ENCODE measurements around the gene DMKN.

The DMKN gene

DNA sequence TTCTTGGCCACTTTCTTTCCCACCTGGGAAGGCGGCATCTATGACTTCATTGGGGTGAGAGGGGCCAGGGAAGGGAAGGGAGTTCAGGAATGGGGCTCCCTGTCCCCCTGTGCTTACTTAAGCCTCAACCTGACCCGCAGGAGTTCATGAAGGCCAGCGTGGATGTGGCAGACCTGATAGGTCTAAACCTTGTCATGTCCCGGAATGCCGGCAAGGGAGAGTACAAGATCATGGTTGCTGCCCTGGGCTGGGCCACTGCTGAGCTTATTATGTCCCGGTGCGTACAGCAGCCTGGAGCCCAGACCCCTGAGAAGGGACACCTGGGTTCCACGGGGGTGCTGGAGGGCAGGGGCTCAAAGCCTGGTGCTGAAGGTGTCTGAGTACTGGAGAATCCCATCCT, 33.1 kb upstream of the DMKN start:
- no peak for DNase-seq

DNA sequence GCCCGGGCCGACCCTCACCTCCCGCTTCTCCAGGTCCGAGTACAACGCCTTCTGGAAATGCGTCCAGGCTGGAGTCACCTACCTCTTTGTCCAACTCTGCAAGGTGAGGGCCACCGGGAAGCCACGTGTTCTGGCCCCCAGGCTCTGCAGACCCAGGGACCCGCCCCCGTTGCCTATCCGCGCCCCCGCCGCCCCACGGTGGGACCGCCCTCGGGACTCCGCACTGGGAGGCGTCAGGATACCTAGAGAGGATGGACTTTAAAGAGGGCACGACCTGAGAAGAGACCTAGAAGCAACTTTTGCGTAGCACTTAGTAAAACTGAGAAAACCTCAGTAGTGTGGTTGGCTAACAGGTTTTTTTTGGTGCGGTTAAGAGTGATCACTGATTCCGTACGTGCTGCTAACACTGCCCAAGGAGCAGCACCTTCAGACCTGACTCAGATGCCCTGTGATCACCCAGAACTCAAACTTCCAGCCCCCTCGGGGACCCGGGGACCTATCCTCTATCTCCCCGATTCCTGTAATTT, 32.5 kb upstream of the DMKN start:
- DNase-seq: peak; percentile 69 to 74

DNA sequence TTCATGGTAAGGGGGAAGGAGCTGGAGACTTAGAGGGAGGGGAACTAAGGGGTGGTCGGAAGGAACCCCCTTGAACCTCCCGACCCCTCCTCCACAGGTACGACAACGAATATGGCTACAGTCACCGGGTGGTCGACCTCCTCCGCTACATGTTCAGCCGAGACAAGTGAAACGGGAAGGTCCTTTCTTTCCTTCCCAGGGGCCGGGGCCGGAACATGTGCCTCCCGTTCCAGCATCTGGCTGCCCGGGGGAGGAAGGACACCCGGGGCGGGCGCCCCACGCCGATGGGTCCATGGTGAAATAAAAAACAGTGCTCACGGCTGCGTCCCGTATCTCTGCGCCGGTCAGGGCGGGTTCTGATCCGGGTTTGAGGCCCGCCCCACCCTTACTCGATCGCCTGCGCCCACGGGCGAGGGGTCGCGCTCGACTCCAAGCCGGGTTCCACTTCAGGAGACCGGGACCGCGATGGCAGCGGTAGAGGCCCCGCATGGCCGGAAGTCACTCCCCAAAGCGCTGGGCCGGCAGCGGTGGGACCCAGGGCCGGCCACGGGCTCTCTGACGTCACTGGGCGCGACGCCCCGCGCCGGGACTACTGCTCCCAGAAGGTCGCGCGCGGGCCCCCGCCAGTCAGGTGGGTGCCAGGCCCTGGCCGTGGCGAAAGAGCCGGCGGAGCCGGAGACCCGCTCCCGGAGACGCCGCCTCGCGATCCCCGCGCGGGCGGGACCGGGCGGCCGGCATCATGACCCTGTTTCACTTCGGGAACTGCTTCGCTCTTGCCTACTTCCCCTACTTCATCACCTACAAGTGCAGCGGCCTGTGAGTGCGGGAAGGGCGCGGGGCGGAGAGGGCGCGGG, 31.8 kb upstream of the DMKN start, which contains the start of gene TMEM147:
Gene TMEM147, plus strand, starts transcription at position 626 of the 854 bp plus-strand sequence. Its CDS starts 114 bp downstream, at position 740.
- peak; percentile 78 to 88 for DNase-seq

DNA sequence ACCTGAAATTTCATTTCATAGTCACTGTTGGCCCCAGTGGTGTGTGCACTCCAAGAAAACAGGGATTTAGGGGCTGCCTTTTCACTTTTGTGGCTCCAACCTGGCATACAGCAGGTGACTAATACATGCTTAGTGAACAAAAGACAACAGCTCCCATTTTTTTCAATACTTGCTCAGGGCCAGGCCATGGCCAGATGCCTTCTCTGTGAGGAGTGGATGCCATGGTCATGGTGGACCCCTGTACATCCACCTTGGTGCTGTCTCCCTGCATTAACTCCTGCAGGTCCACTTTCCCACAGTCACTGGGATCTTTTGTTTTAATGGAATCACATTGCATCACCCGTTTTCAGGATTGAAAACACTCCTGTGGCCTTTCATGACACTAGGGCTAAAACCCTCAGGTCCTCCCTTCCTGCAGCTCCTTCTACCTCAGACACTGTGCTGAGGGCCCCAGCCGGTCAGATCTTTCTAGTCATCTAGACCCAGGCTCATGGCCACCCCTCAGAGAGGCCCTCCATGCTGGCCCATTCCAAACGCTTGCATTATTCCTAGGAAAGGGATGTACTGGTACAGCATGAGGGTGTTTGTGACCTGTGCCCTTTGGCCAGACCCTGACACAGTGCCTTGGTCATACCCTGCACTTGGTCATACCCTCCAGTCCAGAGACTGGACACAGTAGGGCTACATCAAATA, 30.8 kb upstream of the DMKN start:
- no peak for DNase-seq

DNA sequence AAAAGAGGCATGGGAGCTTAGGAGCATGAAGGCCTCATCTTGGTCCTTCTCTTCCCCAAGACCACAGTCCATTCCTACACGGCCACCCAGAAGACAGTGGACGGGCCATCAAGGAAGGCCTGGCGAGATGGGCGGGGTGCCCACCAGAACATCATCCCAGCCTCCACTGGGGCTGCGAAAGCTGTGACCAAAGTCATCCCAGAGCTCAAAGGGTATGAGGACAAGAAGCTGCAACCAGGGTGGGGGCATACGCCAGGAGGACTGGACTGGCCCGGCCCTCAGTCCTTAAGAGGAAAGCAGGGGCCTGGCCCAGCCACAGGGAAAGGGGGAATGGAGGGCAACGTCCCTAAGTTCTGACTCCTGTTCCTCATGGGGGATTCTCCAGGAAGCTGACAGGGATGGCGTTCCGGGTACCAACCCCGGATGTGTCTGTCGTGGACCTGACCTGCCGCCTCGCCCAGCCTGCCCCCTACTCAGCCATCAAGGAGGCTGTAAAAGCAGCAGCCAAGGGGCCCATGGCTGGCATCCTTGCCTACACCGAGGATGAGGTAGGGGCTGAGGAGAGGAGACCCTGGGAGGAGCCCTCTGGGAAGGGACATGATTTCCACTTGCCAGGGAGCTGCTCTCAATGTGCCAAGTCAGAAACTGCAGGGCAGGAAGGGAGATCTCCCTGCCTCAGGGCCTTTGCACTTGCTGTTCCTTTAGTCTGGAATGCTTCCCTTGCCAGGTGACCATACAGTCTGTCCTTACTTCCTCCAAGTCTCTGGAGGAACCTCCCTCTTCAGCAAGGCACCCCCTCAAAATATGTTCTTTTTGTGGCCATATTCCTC, 30.0 kb upstream of the DMKN start:
- no peak for DNase-seq

DNA sequence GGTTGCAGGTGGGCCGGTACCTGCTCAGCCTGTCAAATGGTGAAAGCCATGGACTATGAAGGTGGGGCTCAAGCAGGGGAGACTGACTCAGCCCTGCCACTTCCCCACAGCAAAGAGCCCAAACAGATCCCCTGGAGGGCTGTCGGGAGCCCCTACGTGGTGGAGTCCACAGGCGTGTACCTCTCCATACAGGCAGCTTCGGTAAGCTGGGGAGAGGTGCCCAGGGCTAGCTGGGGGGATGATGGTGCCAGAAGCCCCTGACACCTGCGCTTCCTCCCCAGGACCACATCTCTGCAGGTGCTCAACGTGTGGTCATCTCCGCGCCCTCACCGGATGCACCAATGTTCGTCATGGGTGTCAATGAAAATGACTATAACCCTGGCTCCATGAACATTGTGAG, 28.8 kb upstream of the DMKN start:
- DNase-seq: no peak

DNA sequence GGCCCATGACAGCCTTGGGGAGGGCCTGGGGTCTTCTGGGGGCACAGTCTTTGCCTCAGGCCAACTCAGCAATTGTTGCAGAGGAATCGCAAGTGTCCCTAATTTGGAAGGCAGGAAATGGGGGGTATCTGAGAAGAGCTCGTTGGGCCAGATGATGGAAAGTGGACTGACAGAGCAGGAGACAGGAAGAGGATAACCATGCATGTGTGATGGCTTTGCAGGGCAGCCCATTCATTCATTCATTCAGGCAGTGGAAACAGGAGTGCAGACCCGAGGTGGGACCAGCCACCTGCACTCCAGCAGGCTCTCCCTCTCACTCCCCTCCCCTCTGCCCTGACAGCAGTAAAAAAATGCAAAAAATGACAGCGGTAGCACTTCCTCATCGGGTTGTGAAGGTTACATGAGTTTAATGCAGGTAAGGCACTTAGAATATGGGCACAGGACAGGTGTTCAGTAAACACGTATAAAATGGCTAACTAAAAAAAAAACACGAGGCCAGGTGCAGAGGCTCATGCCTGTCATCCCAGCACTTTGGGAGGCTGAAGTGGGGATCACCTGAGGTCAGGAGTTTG, 27.0 kb upstream of the DMKN start:
- DNase-seq: no peak

DNA sequence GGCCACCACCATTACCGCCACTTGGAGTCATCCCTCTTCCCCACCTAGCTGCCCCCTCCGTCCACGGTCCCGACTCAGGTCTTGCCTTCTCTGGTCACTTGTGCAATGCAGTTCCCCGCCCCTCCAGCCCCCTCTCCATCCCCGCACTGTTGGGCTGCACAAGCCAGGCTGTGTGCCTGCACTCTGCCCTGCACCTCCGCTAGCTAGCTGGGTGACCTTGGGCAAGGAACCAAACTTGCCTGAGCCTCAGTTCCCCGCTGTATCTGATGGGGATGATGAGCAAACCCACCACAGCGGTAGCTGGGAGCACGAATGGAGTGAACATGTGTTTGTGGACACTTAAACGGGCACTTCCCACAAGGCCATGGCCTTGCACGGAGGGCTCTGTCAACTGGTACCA, 26.4 kb upstream of the DMKN start:
- DNase-seq: no peak

DNA sequence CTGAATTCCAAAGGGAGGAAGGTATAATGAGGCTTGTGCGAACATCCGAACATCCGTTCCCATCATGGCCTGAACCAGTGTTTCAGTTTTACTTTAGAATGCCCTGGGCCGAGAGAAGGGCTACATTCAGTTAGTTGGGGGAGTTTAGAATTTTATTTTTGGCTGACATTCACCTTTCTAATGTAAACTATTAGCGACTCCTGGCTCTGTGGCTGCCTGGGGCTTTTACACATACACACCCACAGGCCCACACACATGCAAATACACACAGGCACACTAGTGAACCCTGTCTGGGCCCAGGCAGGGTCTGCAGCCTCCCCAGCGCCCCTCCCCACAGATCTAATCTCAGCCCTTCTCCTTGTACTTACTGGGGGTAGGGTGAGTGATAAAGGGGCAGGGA, 25.9 kb upstream of the DMKN start:
- DNase-seq: no peak

DNA sequence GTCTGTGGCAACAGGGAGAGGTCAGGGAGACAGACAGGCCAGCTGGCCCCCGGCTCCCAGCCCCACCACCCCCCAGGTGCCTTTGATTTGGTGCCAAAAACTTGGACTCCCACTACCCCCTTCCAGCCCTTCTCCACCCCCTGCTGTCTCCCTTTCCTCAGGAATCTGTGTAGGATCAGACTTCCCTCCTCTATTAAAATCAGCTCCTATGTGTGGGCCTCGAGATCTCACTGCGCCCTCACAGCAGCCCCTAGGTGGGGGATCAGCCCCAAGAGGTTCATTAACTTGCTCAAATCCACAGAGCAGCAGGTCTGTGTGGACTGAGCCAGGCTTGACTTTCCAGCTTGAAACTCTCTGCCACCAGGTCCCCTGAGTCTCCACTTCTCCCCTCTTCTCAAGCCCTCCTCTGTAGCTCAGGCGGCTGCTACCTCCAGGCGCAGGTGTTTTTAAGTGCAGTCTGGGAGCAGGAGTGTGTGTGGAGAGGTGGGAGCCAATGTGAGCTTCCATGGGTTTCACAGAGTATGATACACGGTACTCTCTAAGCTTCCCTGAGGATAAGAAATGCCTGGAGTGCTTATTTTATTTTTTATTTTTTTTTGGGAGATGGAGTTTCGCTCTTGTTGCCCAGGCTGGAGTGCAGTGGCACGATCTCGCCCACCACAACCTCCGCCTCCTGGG, 21.5 kb upstream of the DMKN start:
- DNase-seq: no peak

DNA sequence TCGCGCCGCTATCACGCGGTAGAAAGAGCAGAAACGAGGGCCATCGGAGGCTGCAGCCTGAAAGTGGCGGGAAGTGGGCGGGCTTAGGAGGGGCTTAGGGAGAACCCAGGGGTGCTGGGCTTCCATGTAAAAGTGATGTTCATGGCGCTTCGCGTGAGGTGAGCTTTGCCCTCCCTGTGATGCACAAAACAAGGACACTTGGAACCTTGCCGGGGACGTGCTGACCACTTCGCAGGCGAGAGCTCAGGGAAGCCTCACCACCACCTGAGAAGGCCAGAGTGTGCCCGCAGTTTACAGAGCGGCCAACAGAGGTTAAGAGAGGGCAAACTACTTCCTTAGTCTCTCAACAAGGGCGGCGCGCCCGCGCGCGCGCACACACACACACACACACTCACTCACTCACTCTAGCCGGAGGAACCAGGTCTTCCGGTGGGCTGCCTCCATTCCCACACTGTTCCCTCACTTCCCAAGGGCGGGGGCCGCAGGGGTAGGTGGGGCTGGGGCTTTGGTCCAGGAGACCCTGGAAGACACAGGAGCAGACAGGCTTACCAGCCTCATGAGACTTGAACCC, 20.5 kb upstream of the DMKN start:
- peak; percentile 27 to 31 for DNase-seq

DNA sequence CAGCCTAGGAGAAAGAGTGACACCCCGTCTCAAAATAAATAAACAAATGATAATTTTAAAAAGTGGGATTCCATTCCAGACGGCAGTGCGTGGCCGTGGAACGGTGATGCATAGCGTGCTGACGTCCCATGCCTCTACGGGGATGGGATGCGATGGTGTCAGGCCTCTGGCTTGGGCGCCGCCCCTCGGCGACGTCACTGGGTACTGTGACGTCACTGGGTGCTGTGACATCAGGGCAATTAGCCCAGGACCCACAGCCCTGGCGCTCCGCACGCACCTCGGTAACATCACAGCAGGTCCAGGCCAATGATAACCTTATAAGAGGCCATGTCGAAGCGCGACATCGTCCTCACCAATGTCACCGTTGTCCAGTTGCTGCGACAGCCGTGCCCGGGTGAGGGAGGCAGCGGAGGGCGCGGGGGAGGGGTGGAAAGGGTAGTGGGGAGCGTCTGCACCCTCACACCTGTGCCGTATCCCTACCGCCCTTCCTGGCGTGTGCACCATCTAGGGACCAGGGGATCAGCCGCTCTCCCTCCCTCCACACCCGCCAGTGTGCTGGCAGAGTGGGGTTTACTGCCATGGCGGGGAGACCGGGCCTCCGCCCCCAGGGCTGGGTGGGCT, 19.9 kb upstream of the DMKN start, which contains the start of gene GAPDHS:
Gene GAPDHS, plus strand, starts transcription at position 256 of the 621 bp plus-strand sequence. Its CDS starts 72 bp downstream, at position 328.
- DNase-seq: no peak

DNA sequence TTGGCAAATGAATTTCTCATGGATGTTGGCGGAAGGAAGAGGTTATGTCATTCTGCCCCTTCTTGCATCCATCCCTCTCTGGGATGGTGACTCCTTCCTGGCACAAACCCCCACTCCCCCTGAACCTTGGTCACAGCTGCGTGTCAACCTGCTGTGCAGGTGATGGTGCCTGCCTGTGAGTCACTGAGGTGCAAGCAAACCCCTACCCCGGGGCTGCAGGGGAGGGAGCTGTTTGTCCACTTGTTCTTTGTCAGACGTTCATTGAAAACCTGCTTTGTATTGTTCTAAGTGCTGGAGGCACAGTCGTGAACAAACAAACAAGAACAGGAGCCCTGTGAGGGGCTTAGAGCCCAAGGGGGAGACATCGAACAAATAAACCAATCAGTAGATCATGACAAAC, 17.8 kb upstream of the DMKN start:
- DNase-seq: no peak

DNA sequence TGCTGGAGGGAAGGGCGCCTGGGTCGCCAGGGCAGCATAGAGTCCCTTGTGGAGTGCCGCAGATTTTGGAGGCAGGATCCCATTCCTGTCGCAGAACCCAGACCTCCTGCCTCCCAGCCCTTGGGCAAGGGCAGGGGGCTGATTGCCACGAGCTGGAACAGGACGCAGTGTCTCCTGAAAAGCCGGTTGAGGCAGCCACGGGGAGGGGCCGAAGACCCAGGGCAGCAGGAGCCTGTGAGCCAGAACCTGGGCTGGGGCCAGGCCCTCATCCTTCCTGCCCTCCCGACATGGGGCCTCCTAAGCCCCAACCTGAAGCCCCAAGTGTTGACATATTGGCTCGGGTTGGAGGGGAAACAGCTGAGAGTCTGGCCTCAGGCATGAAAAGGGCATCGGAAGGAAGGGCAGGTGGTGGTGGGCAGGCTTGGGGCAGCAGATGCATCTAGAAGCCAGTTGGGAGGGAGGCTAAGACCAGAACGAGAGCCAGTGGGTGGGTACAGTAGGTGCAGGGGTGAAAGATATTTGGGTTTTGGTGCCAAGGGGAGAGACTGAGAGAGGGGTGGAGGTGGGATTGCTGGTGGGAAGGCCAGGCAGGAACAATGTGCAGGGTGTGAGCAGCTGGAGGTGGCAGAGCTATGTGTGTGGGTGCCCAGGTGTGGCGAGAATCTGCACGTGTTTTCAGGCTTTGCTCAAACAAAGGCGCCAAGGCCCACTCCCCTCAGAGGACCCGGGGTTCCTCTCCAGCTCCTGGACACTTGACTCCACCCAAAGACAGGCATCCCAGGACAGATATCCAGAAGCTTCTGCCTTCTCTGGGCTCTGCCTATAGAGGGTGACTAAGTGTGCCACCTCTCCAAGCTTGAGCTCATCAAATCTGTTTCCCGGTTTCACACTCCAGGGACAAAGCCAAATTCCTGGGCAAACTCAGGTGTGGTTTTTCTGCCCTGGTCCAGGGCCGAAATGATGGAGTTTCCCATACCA, 16.1 kb upstream of the DMKN start:
- no peak for DNase-seq

DNA sequence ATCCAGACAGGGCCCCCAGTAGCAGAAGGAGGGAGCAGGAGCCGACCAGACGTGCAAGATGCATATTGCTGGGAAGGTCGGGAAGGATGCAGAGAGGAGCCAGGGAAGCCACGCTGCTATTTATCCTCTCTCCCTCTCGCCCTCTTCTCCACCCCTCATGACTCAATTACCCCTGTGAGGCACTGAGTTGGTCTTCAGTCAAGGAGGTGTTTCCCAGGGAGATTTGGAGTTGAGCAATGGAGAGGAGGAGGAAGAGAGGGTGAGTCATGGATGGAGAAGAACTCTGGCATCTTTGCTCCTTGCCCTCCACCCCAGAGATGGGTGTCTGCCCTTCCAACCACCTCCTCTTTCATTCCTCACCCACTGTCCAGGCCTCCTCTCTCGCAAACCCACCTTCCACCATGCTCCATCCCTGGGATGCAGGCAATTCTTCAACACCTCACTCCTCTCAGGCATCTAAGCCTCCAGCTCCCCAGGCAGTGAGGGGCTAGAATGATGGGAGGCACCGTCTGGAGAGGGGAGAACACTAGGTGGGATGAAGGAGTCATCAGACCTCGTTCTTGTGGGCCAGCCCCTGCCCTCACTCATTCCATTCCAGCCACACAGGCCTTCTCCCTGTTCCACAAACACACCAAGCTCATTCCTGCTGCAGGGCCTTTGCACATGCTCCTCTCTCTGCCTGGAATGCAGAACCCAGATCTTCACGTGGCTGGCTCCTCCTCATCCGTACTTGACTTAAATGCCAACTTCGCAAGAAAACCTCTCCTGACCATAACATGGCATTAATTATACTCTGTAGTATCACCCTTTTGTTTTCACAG, 15.0 kb upstream of the DMKN start, which contains the start of gene SBSN:
Gene SBSN, minus strand, starts transcription at position 94 of the 821 bp plus-strand sequence. Its CDS starts 30 bp downstream, at position 64.
- DNase-seq: no peak

DNA sequence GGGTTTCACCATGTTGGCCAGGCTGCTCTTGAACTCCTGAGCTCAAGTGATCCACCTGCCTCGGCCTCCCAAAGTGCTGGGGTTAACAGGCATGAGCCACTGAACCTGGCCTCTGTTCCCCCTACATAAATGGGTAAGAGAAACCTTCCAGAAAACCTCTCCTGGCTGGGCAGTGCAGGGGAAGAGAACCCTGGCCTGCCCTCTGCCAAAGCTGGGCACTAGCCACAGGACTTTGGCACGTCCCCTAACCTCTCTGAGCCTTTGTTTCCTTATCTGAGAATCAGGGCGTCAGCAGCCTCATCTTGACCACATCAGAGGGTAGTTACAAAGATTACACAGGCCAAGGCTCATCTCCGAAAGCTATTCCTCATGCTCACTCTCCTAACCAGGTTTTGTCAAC, 12.4 kb upstream of the DMKN start:
- DNase-seq: no peak

DNA sequence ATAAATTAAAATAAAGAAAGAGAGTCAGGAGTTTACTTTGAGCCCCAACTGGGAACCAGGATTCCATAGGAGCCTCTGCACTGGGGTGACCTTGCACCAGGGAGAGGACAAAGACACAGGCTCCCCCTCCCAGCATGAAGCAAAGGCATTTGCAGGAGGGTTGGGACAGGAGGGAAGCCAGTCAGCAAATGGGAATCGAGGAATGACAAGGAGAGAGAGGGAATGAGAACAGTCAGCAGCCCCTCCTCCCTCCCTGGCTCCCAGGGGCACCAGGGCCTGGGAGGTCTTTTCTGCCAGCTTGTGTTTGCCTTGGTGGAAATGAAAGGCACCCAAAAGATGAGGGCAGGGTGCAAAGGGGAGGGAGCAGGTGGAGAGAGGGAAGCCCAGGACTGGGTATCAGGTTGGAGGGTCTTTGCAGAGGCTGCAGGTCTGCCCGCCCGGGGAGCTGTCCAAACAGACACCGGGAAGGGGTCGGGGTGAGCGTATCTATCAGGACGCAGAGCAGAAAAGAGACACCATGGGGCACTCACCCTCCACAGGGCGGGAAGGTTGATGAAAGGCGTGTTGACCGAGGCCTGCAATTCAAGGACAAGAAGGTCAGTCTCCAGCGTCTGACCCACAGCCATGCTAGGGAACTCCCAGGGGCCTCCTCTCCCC, 10.9 kb upstream of the DMKN start:
- no peak for DNase-seq

DNA sequence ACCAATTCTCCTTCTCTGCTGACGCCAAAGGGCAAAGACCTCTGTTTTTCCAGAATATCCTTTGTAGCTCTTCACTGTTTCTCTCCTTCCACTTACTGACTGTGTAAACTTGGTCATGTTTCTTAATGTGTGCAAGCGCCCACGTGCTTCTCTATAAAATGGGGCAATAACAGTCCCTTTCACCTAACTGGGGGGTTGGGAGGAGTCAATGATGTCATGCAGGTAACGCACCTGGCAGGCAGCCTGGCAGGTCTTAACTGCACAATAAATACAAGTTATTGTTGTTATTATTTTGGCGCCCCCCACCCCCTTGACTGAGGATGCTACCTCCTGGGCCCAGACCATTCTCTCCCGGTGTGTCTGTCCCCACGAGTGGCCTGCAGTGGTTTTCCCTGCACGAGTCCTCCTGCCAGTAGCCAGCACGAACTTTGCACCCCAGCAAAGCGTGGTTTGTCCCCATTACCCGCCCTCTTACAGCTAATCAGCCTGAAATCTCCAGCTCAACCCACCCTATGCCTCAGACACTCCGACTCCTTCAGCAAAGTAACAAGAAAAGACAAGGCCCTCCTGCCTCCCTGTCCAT, 9.4 kb upstream of the DMKN start:
- no peak for DNase-seq

Measured in stimulated activated CD4-positive, alpha-beta T cell treated with anti-CD3 and anti-CD28 coated beads, Interleukin-4, amount 100 ng/mL, for 4 hours (primary cell).